WTC11 (cell line): ENCODE measurements around the gene MYO18B.

ENCODE experiments used
- CREB1 ChIP-seq: sonication (generic); formaldehyde crosslinking; IDR thresholded peaks from 2 replicates; pipeline ENCODE4 v1.8.0; 2023; ENCODE audit warnings: mild to moderate bottlenecking, missing genetic modification reagents
- CTCF ChIP-seq: fragments of 200-600 bp; IDR thresholded peaks from 2 replicates; pipeline ENCODE4 v1.8.0; 2022; ENCODE audit warnings: antibody characterized with exemption
- ELF4 ChIP-seq: sonication (generic); formaldehyde crosslinking; IDR thresholded peaks from 2 replicates; pipeline ENCODE4 v1.8.1; 2022; ENCODE audit warnings: low read depth, mild to moderate bottlenecking, moderate library complexity, missing genetic modification reagents
- KAT7 ChIP-seq: sonication (generic); formaldehyde crosslinking; IDR thresholded peaks from 2 replicates; pipeline ENCODE4 v1.8.1; 2023; ENCODE audit warnings: missing genetic modification reagents, mild to moderate bottlenecking, borderline replicate concordance
- MAX ChIP-seq: sonication (generic); formaldehyde crosslinking; IDR thresholded peaks from 2 replicates; pipeline ENCODE4 v1.8.0; 2022; ENCODE audit warnings: mild to moderate bottlenecking, missing genetic modification reagents
- SMAD3 ChIP-seq: sonication (generic); formaldehyde crosslinking; IDR thresholded peaks from 2 replicates; pipeline ENCODE4 v1.8.0; 2022; ENCODE audit warnings: missing genetic modification reagents, mild to moderate bottlenecking, borderline replicate concordance
- SP1 ChIP-seq: sonication (generic); formaldehyde crosslinking; conservative IDR thresholded peaks from 2 replicates; pipeline ENCODE4 v1.8.1; 2022; ENCODE audit warnings: missing genetic modification reagents

- no peak for TF ChIP-seq CTCF
- TF ChIP-seq ELF4 (CRISPR knock-in tag) = no peak
- no peak for TF ChIP-seq MAX (CRISPR knock-in tag)
- no peak for TF ChIP-seq CREB1 (CRISPR knock-in tag)
- TF ChIP-seq SMAD3 (CRISPR knock-in tag) = no peak
- TF ChIP-seq SP1 (CRISPR knock-in tag) = no peak
- TF ChIP-seq KAT7 (CRISPR knock-in tag) = no peak
These were observed 308.1 kb downstream of the MYO18B start for GRCh38 chr22:26050079-26050478.
